Spleen (tissue), 7 donors: Measurements from ENCODE around the gene DCBLD1.

Experiments
- POLR2A ChIP-seq, 3 donors: fragments of 450-650 bp; IDR thresholded peaks; one replicate each; pipeline ENCODE4 v1.5.1; 2017; ENCODE audit warnings: antibody characterized with exemption in 3 of 3, mild to moderate bottlenecking in 1 of 3
- POLR2AphosphoS5 ChIP-seq, 3 donors: sonication (generic); formaldehyde crosslinking; IDR thresholded peaks; one replicate each; pipeline ENCODE4 v1.5.1; 2017; ENCODE audit warnings: antibody characterized with exemption in 3 of 3
- TF ChIP-seq, protein P1 (sequence below), 11 experiments: fragments of 200-600 bp in 7 of 11; fragments of 450-650 bp in 4 of 11; sonication (generic) in 4 of 11; IDR thresholded peaks in 8 of 11; conservative IDR thresholded peaks in 3 of 11; 1 replicate in 7 of 11; 2 replicates in 4 of 11; pipeline versions ENCODE4 v1.4.0 to v1.8.0; 2016 to 2021; ENCODE audit warnings: antibody characterized with exemption in 11 of 11, inconsistent platforms in 4 of 11, mild to moderate bottlenecking in 1 of 11
- donor health status: DM: no; HTN: no; CAD: no; lungs with moderate emphysema.
- donor health status: DM: no; HTN: no; CAD: no.
- donor health status: DM: no; HTN: no; CAD: no.

DNA sequence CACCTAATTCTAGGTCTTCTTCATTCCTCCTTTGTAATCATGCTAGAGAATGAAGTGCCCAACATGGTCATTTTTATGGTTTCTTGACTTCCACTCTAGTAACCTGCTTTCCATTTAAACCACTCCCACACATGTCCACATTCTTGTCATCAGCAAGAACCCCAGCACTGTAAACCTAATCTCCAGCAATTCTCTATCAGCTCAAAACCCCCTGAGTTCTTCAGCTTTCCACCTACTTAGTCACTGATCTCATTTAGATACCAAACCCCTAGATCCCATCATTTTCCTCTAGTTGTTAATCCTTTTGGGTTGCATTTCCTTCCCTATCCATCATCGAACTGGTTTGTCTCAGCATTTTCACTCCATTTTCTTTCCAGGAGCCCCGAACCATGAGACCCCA lies 70.1 kb downstream of the DCBLD1 start:
- no peak for TF ChIP-seq POLR2A (IDR thresholded peaks at IDR 0.05)
- TF ChIP-seq, protein P1, sequence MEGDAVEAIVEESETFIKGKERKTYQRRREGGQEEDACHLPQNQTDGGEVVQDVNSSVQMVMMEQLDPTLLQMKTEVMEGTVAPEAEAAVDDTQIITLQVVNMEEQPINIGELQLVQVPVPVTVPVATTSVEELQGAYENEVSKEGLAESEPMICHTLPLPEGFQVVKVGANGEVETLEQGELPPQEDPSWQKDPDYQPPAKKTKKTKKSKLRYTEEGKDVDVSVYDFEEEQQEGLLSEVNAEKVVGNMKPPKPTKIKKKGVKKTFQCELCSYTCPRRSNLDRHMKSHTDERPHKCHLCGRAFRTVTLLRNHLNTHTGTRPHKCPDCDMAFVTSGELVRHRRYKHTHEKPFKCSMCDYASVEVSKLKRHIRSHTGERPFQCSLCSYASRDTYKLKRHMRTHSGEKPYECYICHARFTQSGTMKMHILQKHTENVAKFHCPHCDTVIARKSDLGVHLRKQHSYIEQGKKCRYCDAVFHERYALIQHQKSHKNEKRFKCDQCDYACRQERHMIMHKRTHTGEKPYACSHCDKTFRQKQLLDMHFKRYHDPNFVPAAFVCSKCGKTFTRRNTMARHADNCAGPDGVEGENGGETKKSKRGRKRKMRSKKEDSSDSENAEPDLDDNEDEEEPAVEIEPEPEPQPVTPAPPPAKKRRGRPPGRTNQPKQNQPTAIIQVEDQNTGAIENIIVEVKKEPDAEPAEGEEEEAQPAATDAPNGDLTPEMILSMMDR (IDR thresholded peaks at IDR 0.05 in 8 of 11, conservative IDR thresholded peaks at IDR 0.05 in 3 of 11): no peak
- no peak for TF ChIP-seq POLR2AphosphoS5 (IDR thresholded peaks at IDR 0.05)
